ENCODE results near the gene ATG9B. TPM values are rescaled to one million over a fixed set of nuclear protein-coding genes. Genes with fewer than 3 reads are reported as not detected.

The ATG9B gene
- not detected in 2 replicates for total RNA-seq

GRCh38 chr7:151024435-151025056 is at the start of gene ATG9B:
TSS of gene ATG9B (minus strand) at chr7:151024494. CDS start at chr7:151024423, 71 bp downstream.

GRCh38 chr7:151059367-151060112 is 35.2 kb upstream of the ATG9B start, which contains the start of gene SLC4A2:
TSS of gene SLC4A2 (plus strand) at chr7:151059589. CDS start at chr7:151061988, 2,399 bp downstream.

GRCh38 chr7:151057506-151057988 is 33.3 kb upstream of the ATG9B start, which contains the start of gene CDK5:
TSS of gene CDK5 (minus strand) at chr7:151057897. CDS start at chr7:151057848, 49 bp downstream.

GRCh38 chr7:151047976-151048815 is 23.9 kb upstream of the ATG9B start, which contains the start of gene ASIC3:
TSS of gene ASIC3 (plus strand) at chr7:151048531. CDS start at chr7:151048886, 355 bp downstream.

GRCh38 chr7:151028131-151028947 is 4.0 kb upstream of the ATG9B start, which contains the start of gene ABCB8:
TSS of gene ABCB8 (plus strand) at chr7:151028450. CDS start at chr7:151028516, 66 bp downstream.

GRCh38 chr7:150990416-150991186 is 33.7 kb downstream of the ATG9B start, which contains the start of gene NOS3:
TSS of gene NOS3 (plus strand) at chr7:150991017. CDS start at chr7:150993804, 2,787 bp downstream.

GRCh38 chr7:150978126-150978789 is 46.0 kb downstream of the ATG9B start, which contains the start of gene KCNH2:
TSS of gene KCNH2 (minus strand) at chr7:150978321. CDS start at chr7:150977913, 408 bp downstream.

Other genes starting within 250 kb of the ATG9B start
- not detected in 2 replicates for gene TMEM176B, start 224.1 kb downstream of the ATG9B start, total RNA-seq
- not detected in 2 replicates for gene TMEM176A, start 223.7 kb downstream of the ATG9B start, total RNA-seq
- 0.14 TPM in 1 of 2 replicates, not detected in the other for gene AOC1, start 172.0 kb downstream of the ATG9B start, total RNA-seq
- gene KCNH2, start 46.2 kb downstream of the ATG9B start, total RNA-seq: 0.07 TPM in 1 of 2 replicates, not detected in the other
- gene NOS3, start 33.5 kb downstream of the ATG9B start, total RNA-seq: 0.49 and 0.51 TPM in 2 replicates
- gene ABCB8, start 4.0 kb upstream of the ATG9B start, total RNA-seq: 30.5 and 38.6 TPM in 2 replicates
- gene ASIC3, start 24.0 kb upstream of the ATG9B start, total RNA-seq: 0.14 TPM in 1 of 2 replicates, not detected in the other
- gene CDK5, start 33.4 kb upstream of the ATG9B start, total RNA-seq: 17.0 and 17.4 TPM in 2 replicates
- gene SLC4A2, start 35.1 kb upstream of the ATG9B start, total RNA-seq: 55.0 and 69.0 TPM in 2 replicates
- 54.4 and 59.1 TPM in 2 replicates for gene FASTK, start 56.3 kb upstream of the ATG9B start, total RNA-seq
- 45.3 and 59.7 TPM in 2 replicates for gene TMUB1, start 59.0 kb upstream of the ATG9B start, total RNA-seq
- 85.1 and 99.0 TPM in 2 replicates for gene AGAP3, start 62.0 kb upstream of the ATG9B start, total RNA-seq
- gene GBX1, start 143.2 kb upstream of the ATG9B start, total RNA-seq: not detected in 2 replicates
- not detected in 2 replicates for gene ASB10, start 162.8 kb upstream of the ATG9B start, total RNA-seq
- gene H2BK1, start 186.0 kb upstream of the ATG9B start, total RNA-seq: not detected in 2 replicates
- gene ABCF2, start 202.7 kb upstream of the ATG9B start, total RNA-seq: 42.6 and 62.3 TPM in 2 replicates
- gene CHPF2, start 208.0 kb upstream of the ATG9B start, total RNA-seq: 39.0 and 40.6 TPM in 2 replicates
- 3.7 and 8.1 TPM in 2 replicates for gene SMARCD3, start 224.2 kb upstream of the ATG9B start, total RNA-seq